Cardiac fibroblast (primary cell): Measurements from ENCODE around the gene TBX5.

Source experiments
- DNase-seq, 2 donors: peaks; one replicate each; pipeline versions ENCODE4 v3.0.0 to v3.0.0-alpha.2; 2010; ENCODE audit warnings: low read depth in 2 of 2
- H3K4me3 ChIP-seq, 2 donors: replicated peaks in 1 of 2; 1 replicate in 1 of 2; 2 replicates in 1 of 2; pipeline ENCODE4 v1.5.1; 2011; ENCODE audit warnings: low read depth in 2 of 2, low read length in 2 of 2, mild to moderate bottlenecking in 2 of 2, moderate library complexity in 1 of 2
- TF ChIP-seq, protein P1 (sequence below): IDR thresholded peaks from one replicate; pipeline ENCODE4 v1.5.1; 2011; ENCODE audit warnings: low read depth, mild to moderate bottlenecking, low read length, inconsistent platforms

The TBX5 gene

DNA sequence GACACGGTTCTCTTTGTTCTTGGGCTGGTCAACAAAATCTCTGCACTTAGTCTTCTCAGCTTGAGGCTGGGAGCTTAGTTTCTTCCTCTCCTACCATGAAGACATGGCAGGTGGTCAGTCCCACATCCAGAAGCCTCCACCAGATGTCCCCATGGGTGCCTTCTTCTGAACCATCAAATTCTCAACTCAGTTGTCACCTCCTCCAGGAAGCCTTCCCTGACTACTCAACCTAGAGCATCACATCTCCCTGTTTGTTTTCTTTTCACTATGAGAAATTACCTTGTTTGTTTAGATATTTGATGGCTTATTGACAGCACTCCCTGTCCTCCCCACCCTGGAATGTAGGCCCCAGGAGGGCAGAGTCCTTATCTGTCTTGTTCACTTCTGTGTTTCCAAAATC, 84.4 kb downstream of the TBX5 start:
- TF ChIP-seq, protein P1, sequence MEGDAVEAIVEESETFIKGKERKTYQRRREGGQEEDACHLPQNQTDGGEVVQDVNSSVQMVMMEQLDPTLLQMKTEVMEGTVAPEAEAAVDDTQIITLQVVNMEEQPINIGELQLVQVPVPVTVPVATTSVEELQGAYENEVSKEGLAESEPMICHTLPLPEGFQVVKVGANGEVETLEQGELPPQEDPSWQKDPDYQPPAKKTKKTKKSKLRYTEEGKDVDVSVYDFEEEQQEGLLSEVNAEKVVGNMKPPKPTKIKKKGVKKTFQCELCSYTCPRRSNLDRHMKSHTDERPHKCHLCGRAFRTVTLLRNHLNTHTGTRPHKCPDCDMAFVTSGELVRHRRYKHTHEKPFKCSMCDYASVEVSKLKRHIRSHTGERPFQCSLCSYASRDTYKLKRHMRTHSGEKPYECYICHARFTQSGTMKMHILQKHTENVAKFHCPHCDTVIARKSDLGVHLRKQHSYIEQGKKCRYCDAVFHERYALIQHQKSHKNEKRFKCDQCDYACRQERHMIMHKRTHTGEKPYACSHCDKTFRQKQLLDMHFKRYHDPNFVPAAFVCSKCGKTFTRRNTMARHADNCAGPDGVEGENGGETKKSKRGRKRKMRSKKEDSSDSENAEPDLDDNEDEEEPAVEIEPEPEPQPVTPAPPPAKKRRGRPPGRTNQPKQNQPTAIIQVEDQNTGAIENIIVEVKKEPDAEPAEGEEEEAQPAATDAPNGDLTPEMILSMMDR, result no peak
- DNase-seq, result no peak
- no peak overlapping the region for H3K4me3 ChIP-seq

GRCh38 chr12:114320968-114321367, 85.0 kb downstream of the TBX5 start:
- no peak overlapping the region for H3K4me3 ChIP-seq
- DNase-seq, result no peak
- TF ChIP-seq, protein P1, result no peak

GRCh38 chr12:114320101-114320500, 85.8 kb downstream of the TBX5 start:
- no peak overlapping the region for H3K4me3 ChIP-seq
- TF ChIP-seq, protein P1, result no peak
- no peak for DNase-seq

DNA sequence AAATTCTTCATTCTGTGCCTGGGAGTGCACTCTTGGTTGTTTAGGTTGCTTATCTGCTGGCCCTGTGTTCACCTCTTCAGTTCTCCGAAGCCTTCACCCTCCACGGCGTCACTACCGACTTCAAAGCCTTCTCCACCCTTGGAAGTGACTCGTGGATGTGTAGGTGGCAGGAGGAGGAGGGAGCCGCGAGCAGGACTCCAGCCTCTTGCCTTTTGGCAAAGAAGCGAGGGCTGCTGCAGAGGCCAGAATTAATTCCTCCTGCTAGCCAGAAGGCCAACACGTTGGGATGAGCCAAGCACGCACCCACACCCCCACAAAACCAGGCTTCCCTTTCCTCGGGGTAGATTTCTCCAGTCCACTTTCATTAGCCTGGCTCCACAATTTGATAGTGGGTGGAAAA, 86.5 kb downstream of the TBX5 start:
- TF ChIP-seq, protein P1, result no peak
- DNase-seq, result peak in 1 of 2 donors; percentile 63
- no peak overlapping the region for H3K4me3 ChIP-seq

DNA sequence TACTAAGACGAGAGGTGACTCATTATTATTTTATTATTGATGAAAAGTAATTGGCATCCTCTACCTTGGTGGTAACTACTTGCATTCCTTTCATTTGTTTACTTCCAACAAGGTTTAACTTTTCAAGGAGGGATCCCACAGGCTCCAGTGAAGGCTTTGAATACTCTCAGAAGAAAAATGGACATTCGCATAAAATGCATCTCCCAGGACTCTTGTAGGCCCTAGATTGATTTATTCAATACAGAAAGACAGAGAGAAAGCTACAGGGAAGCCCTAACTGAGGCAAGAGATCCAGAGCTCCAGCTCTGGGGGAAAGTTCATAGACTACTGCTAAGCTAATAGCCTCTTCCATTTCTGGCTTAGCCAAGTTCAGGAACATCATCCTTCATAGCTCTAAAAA, 87.0 kb downstream of the TBX5 start:
- no peak for DNase-seq
- TF ChIP-seq, protein P1, result no peak
- H3K4me3 ChIP-seq, result no peak overlapping the region

DNA sequence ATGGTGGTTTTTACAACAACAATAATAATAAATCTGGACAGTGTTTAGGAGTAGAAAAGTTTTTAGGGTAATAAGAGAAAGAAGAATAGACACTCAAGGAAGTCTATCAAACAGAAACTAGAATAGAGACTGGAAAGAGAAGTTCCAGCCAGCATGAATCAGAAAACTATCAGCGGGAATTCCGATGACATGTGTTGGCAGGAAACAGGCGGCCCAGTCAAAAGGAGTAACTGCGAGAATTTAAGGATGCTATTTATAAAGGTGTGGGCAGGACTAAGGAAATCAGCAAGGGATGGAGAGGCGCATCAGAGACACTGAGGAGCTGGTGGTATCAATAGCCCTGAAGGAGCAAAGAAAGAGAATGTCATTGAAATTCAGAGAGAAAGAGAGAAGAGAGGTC, 89.9 kb downstream of the TBX5 start:
- peak; percentile 52 to 72 for DNase-seq
- TF ChIP-seq, protein P1, result no peak
- no peak overlapping the region for H3K4me3 ChIP-seq

GRCh38 chr12:114314974-114315720, 90.8 kb downstream of the TBX5 start:
- TF ChIP-seq, protein P1, result no peak
- H3K4me3 ChIP-seq, result no peak overlapping the region
- no peak for DNase-seq
